G401 (cell line): Measurements from ENCODE around the gene LYZL2. TPM values are rescaled to one million over a fixed set of nuclear protein-coding genes. Genes with fewer than 3 reads are reported as not detected.

Experiments used
- DNase-seq: peaks from one replicate; pipeline ENCODE4 v3.0.0-alpha.2; 2015; ENCODE audit warnings: low spot score
- in situ Hi-C: cut with HindIII; loops from 2 replicates; pipeline ENCODE4 v1.10.0; 2016; ENCODE audit warnings: low sequenced_read_pairs, mixed read lengths
- total RNA-seq: library from RNA; depleted of rRNA; stranded (reverse); fragments of >200 nt; shearing (Covaris generic); gene quantifications from 2 replicates; pipeline ENCODE4 v1.2.3, GENCODE V29; 2014; rRNA removed

The LYZL2 gene
- total RNA-seq, 1 experiment from 2014 or later: not detected

- in situ Hi-C loops: no loop called here
- DNase-seq: no peak
Measured at GRCh38 chr10:30565449-30565848, 64.1 kb downstream of the LYZL2 start.

DNA sequence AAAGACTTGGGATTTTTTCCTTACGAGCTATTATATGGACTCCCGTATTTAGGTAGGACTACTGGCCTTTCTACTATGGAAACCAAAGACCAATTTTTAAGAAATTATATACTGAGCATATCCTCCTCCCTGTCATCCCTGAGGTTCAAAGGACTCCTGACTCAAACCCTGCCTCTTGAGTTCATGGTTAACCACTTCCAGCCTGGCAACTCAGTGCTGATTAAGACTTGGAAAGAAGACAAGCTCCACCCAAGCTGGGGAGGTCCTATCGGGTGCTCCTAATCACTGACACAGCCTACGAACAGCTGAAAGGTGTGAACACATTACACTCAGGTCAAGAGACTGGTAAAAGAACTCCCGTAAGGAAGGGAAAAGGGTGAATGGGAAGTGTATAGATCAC is 66.8 kb downstream of the LYZL2 start:
- in situ Hi-C loops: no loop called here
- no peak for DNase-seq

Other genes with a start within 250 kb of the LYZL2 start
- gene MAP3K8, start 195.6 kb downstream of the LYZL2 start, total RNA-seq: 6.1 and 10.7 TPM in 2 replicates